Fibroblast of skin of abdomen (primary cell): ENCODE data around the gene TMTC3. TPM values are rescaled to one million over a fixed set of nuclear protein-coding genes. Genes with fewer than 3 reads are reported as not detected.
A peak's percentile ranks its signal among the peaks of the same experiment; 100 is the strongest.
"Not testable (repeated sequence)": the region's sequence is repeated elsewhere in the genome, so short reads cannot be mapped to it uniquely, and the experiment has no call there.

ENCODE experiments used
- DNase-seq: peaks from one replicate; pipeline ENCODE4 v3.0.0-alpha.2; 2013
- polyA plus RNA-seq, 2 experiments: library from polyadenylated mRNA; unstranded; fragments of 120-200 nt; gene quantifications; one replicate each; pipeline ENCODE4 v1.2.1, GENCODE V29; 2013; ENCODE audit not compliant: insufficient read length in 2 of 2

The TMTC3 gene
- 16.9 TPM for polyA plus RNA-seq (2013, experiment 1 of 2; ENCODE audit: insufficient read length)
- 16.4 TPM for polyA plus RNA-seq (2013, experiment 2 of 2; ENCODE audit: insufficient read length)

DNA sequence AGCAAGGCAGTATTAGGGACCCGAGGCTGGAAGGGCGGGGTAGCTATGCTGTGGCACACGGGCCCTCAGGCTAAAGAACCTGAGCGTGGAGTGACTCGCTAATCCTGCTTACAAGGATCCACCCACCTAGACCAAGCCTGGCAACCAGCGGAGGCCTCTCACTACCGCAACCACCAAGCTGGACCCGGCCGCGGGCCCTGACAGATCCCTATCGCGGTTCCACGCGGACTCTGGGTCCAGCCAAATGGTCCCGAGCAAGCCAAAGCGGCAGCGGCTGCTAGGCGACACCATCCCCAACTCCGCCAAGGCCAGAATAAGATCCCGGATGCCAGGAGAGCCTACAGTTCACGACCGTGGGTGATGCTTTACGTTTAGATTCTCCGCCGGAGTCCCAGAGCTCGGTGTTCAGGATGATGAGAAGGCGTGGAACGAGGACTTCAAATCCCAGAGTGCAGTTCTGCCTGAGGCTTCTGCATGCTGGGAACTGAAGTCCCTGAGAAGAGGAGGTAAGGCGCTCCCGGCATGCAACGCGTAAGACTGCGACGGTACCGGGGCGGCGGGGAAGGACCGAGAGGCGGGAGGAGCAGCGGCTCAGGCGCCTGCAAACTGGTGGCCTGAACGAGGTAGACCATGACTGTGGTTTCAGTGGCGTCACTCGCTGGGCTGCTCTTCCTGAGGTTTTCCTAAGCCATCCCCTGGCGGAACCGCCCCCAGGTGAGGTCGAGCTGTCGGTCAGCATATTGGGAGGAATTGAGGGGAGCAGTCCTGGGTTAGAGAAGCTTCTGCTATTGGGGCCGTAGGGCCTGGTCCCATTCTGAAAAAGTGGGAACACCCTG lies at the start of gene TMTC3, which contains the start of gene CEP290:
TMTC3 (plus strand) TSS at position 534 of the 836 bp plus-strand sequence. CDS start 6,009 bp downstream, outside the sequence.
CEP290 (minus strand) TSS at position 315 of the 836 bp plus-strand sequence. CDS start 781 bp downstream, outside the sequence.
- peak; percentile 99 for DNase-seq

DNA sequence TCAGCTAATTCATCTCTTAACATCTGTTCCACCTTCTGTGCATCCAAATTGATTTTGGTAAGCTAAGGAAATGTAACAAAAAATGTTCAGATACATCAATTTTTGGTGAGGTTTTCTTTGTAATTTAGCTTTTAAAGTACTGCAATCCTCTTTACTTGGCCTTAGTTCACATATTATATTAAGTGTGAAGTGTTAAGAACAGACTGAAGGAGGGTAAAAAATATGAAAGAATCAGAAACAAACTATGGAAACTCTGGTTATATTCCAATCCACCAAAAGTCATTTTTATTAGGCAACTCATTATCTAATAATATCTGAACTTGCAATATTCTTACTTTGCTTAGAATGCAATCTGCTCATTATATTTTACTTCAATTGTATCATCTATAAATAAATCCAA lies 49.3 kb upstream of the TMTC3 start:
- DNase-seq: no peak

DNA sequence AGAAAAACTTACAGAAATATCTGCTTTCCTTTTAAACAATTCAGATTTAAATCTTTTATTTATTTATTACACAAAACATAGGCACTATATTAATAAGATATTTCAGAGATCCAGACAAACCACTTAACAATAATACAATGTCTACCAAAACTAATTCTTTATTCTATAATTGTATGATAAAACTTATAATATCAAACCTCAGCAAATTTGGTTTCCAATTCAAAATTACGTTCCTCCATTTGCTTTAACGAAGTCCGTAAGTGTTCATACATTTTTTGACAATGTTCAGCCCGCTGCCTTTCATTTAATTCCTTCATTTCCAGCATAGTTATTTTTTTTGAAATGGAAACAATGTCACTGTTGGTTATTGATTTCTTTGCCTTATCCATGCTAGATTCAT lies 48.5 kb upstream of the TMTC3 start:
- no peak for DNase-seq

DNA sequence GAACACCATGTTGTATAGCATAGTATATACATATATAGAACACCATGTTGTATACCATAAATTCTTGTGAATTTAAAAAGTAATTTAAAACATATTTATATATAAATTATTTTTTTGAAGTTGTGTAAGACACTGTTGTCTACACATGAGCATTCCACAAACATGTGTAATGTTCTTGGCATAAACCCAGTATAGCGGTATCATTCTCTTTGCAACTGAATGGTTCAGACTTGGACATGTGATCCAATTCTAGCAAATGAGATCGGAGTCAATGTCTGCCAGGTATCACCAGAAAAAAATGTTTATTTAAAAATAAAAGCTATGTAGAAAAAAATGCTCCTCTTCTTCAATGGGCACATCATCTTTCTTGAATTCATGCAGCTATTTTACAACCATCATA lies 34.1 kb upstream of the TMTC3 start:
- DNase-seq: peak; percentile 20

DNA sequence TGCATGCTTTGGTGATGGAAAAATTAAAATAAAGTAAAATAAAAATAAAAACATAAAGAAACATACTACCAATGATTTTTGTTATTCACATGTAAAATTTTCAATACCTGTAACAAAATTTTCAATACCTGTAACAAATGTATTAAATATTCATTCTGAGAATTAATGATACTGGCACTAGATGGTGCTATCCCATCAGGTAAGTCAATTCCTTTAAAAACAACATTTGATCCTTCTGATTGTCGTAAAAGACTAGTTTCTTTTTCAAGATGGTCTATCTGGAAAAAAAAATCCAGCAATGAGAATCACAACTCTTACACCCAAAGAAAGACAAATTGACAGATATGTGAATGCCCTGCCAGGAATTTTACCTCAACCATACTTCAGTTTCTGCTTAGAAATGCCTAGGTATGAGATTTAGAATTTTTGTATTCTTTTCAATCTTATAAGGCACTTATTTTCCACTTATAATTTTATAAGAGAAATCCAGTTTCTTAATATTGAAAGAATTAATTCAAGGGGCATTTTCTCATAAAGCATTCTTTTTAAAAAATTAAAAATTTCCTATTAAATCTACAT lies 30.9 kb upstream of the TMTC3 start:
- DNase-seq: peak; percentile 50

DNA sequence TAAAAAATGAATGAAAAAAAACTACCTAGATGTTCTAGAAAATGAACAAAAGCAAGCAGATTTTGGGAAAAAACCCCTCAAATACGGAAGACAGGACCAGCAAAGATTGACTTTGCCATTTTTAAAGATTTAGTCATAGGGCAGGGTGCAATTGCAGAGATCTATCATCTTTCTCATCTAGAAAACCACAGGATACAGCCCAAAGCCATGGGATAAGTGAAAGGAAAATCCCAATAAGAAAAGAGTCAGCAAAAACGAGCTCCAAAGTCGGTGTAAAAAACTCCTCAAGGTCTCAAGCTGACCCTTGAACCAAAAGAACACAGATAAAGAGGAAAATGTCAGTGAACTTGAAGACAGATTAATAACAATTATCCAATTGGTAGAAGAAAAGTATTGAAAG lies 28.2 kb upstream of the TMTC3 start:
- DNase-seq: peak; percentile 32

- DNase-seq: no peak
Measured at GRCh38 chr12:88122666-88123065, 19.4 kb upstream of the TMTC3 start.

DNA sequence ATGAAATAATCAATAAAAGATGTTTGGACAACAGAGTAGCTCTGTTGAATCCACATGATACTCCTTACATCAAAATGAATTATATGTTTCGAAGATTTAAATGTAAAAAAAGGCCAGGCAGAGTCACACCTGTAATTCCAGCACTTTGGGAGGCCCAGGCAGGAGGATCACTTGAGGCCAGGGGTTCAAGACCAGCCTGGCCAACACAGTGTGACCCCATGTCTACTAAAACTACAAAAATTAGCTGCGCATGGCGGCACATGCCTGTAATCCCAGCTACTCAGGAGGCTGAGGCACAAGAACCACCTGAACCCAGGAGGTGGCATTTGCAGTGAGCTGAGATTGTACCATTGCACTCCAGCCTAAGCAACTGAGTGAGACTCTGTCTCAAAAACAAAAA lies 15.0 kb upstream of the TMTC3 start:
- no peak for DNase-seq

GRCh38 chr12:88127855-88128254 lies 14.3 kb upstream of the TMTC3 start:
- no peak for DNase-seq

DNA sequence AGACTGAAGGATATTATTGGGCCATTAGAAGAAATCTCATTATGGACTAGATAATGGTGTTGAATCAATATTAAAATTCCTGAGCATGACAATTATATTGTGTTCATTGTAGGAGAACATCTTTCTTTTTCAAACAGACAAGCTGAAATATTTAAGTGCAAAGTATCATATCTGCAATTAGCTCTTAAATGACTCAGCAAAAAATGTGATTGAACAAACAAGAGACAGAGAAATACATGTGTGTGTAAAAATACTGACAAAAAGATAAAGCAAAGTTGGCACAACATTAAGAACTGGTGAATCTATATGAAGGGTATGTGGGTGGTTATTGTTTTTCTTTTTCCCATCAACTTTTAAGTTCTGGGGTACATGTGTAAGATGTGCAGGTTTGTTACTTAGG lies 9.7 kb upstream of the TMTC3 start:
- DNase-seq: no peak

DNA sequence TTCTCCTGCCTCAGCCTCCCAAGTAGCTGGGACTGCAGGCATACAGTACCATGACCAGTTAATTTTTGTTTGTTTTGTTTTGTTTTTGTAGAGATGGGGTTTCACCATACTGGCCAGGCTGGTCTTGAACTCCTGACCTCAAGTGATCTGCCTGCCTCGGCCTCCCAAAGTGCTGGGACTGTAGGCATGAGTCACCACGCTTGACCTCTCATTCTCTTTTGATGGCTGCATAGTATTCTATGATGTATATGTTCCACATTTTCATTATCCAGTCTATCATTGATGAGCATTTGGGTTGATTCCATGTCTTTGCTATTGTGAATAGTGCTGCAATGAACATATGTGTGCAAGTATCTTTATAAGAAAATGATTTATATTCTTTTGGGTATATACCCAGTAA lies 8.9 kb upstream of the TMTC3 start:
- not testable (repeated sequence) for DNase-seq

DNA sequence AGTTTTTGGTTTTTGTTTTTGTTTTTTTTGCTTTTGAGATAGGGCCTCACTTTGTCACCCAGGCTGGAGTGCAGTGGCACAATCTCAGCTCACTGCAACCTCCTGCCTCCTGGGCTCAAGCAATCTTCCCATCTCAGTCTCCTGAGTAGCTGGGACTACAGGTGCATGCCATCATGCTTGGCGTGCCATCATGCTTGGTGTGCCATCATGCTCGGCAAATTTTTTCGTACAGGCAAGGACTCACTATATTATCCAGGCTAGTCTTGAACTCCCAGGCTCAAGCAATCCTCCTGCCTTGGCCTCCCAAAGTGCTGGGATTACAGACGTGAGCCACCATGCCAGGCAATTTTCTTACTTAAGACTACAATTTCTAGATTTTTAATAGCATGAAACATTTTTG lies 2.4 kb upstream of the TMTC3 start:
- not testable (repeated sequence) for DNase-seq

DNA sequence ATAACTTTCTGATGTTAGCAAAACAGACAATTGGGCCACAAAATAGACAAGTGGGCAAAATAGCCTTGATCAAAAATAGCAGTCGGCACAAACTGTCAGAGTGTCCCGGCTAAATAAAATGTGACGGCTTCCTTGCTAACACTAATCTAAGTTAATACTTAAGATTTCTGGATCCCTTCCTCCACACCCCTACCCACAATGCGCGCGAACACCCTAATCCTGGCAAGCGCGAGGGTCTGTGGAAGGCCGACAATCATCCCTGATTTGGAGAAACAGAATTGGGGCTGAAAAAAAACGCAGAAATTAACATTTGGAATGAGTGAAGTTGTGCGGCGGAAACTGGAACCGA lies 708 bp upstream of the TMTC3 start:
- DNase-seq: no peak

DNA sequence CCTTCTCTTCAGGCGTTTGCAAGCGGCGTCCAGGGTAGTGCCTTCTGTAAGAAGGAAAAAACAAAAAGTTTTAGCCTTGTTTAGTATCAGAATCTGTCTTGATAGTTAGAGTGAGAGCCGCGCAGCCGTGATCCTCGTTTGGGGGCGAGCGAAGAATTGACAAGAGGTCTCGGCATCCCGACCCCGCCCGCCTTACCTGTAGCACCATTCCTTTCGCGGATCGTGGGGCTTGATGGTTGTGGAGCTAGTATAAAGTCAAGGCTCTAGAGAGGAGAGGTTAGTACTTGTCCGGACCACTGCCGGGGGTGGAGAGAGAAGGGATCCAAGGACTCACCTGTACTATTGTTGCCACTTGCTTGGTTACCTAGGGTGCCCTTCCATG lies 494 bp downstream of the TMTC3 start:
- DNase-seq: no peak

DNA sequence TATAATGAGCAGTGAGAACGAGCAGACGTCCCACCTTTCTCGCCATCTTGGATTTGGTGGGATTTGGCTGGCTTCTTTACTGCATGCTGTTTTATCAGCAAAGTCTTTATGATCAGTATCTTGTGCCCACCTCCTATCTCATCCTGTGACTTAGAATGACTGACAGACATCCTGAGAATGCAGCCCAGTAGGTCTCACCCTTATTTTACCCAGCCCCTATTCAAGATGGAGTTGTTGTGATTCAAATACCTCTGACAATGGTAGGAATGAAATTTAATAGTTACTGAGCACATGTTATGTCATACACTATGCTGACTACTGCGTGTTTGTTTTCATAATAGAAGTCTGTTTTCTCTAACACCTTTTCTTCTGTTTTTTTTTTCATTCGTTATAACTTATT lies 1.9 kb downstream of the TMTC3 start:
- no peak for DNase-seq

DNA sequence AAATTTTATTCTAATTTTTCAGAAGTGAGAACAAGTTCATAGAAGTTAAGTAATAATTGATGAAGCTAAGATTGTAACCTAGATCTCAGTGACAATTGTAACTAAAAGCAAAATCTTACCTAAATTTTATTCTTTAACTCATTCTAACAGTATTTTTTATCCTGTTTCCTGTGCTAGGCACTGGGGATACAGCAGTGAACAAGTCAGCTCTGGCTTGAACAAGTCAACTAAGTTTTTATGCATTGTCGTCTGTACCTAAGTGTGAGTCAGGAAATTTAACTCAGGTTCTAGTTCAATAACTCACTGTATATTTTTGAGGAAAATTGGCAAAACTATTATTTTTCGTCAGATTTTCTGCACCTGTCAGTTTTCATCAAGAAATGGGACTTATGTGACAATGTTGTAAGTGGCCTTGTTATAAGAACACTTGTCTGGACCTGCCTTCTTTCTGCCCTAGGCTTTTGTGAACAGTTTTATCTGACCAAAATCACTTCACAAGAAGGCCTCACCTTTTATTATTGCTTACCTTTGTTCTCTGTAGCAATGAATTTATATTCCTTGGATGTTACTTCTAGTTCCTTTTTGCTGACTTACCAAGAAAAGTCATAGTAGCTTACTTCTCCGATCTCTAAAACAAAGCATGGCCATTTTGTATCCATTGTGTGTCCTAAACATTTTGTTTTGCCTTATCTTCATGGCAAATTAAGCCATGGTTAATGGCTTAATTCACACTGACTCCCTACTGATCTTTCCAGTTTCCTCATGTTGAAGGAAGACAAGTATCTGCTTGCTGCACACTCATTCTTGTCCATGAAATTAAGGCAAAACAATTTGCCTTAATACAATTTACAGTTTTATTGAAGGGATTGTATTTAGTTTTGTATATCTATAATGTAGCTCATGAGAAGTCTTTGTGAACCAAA lies 2.7 kb downstream of the TMTC3 start:
- no peak for DNase-seq

DNA sequence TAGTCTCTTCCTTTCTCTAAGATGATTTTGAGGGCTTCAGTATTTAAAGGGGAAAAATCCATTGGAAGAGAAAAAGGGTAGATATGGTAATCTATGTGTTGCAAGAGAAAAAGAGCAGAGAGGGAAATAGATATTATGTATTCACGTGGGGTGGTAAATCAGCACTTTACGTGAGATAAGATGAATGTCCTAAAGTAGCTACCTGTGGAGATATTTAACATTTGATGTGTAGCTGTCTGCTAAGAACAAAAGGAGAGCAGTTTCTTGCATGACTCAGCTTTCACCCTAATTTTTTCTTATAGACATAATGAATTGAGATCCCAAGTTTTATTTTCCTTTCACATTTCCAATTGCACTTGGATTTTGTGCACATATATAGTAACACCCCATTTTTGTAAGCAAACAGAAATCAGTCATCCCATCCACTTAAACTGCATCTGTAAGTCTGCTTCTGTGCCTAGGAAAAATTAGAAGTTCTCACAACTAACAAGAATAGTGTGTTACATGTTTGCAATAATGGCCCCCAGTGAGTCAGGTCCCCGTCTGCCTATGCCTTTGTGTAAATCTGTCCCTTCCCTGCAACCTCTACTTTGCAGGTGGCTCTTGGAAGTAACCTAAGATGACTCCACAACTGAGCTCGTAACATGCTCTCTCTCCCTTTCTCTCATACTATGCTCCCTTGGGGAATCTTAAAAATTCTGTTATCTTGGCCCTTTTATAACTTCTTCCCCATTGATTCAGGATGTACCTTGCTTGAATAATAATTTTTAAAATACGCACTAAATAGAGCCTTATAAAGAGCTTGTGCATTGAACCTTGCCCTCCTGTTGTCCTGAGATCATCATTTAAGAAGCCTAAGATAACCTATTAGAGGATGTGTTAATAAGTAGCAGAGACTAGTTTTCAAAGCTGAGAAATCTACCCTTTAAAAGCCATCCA lies 3.7 kb downstream of the TMTC3 start:
- DNase-seq: no peak

DNA sequence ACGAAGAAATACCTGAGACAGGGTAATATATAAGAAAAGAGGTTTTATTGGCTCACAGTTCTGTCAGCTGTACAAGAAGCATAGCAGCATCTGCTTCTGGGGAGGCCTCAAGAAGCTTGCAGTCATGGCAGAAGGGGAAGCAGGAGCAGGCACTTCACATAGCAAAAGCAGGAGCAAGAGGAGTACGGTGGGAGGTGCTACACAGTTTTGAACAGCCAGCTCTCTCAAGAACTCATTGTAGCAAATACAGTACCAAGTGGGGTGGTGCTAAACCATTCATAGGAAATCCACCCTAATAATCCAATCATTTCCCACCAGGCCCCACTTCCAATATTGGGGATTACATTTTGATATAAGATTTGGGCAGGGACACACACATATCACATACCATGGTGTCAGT lies 8.0 kb downstream of the TMTC3 start:
- DNase-seq: no peak

- peak; percentile 46 for DNase-seq
Measured at GRCh38 chr12:88153959-88154358, 11.9 kb downstream of the TMTC3 start.

DNA sequence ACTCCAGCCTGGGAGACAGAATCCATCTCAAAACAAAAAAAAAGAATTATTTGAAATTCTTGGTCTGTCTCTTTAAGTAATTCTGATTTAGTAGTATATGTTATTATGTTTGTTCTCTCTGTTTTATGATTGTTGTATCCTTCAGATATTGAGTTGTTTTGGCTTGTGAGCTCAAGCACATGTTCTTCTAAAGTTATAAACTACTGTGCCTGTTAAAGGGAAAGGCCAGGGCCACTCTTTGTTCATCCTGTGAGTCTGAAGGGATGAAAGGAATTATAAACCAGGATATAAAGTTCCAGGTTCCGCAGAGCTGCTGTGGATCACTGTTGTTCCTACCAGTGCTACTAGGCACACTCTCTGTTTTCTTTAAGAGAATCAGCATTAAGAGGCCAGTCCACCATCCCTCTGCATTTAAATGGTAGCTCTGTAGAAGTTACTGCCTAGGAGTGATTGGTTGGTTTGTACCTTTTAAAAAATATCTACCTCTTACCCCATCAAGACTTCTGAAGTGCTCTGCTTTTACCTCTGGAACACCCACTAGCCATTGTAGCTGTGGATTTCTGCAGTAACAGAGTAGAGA lies 14.1 kb downstream of the TMTC3 start:
- no peak for DNase-seq

- no peak for DNase-seq
Measured at GRCh38 chr12:88163371-88163770, 21.3 kb downstream of the TMTC3 start.
